HepG2 (cell line): Measurements from ENCODE around the gene SNAPC3. TPM values are rescaled to one million over a fixed set of nuclear protein-coding genes. Genes with fewer than 3 reads are reported as not detected.

Source experiments
- HDAC2 ChIP-seq: sonication (generic); formaldehyde crosslinking; IDR thresholded peaks from 2 replicates; pipeline ENCODE4 v1.4.0; 2020; ENCODE audit warnings: missing genetic modification reagents
- MED8 ChIP-seq: sonication (generic); formaldehyde crosslinking; IDR thresholded peaks from 2 replicates; pipeline ENCODE4 v1.8.1; 2023; ENCODE audit warnings: mild to moderate bottlenecking, missing genetic modification reagents; ENCODE audit not compliant: insufficient replicate concordance
- NCOA5 ChIP-seq: sonication (generic); formaldehyde crosslinking; IDR thresholded peaks from 2 replicates; pipeline ENCODE4 v1.4.0; 2020; ENCODE audit warnings: missing genetic modification reagents
- NFIC ChIP-seq: IDR thresholded peaks from 2 replicates; pipeline ENCODE4 v1.6.1; 2012; ENCODE audit warnings: mild to moderate bottlenecking, low read length, inconsistent platforms
- SIX1 ChIP-seq: sonication (generic); formaldehyde crosslinking; IDR thresholded peaks from 2 replicates; pipeline ENCODE4 v1.4.0; 2020; ENCODE audit warnings: missing genetic modification reagents, borderline replicate concordance
- SRSF4 ChIP-seq: fragments of 200-400 bp; formaldehyde crosslinking; IDR thresholded peaks from one replicate; pipeline ENCODE4 v1.6.1; 2018; ENCODE audit warnings: mild to moderate bottlenecking, low read depth, low read length, moderate library complexity; ENCODE audit not compliant: poor library complexity, severe bottlenecking
- U2AF2 ChIP-seq: fragments of 200-400 bp; formaldehyde crosslinking; IDR thresholded peaks from 2 replicates; pipeline ENCODE4 v1.6.1; 2017; ENCODE audit warnings: low read depth, mild to moderate bottlenecking, low read length
- ZNF382 ChIP-seq: sonication (generic); formaldehyde crosslinking; IDR thresholded peaks from 2 replicates; pipeline ENCODE4 v1.5.0; 2020; ENCODE audit warnings: missing genetic modification reagents, mild to moderate bottlenecking, borderline replicate concordance
- ZNF530 ChIP-seq: sonication (generic); formaldehyde crosslinking; IDR thresholded peaks from 2 replicates; pipeline ENCODE4 v1.5.0; 2020; ENCODE audit warnings: low read depth, mild to moderate bottlenecking, missing genetic modification reagents
- ZNF615 ChIP-seq: sonication (generic); formaldehyde crosslinking; IDR thresholded peaks from 2 replicates; pipeline ENCODE4 v1.5.0; 2020; ENCODE audit warnings: mild to moderate bottlenecking, missing genetic modification reagents, borderline replicate concordance
- ZNF839 ChIP-seq: sonication (generic); formaldehyde crosslinking; IDR thresholded peaks from 2 replicates; pipeline ENCODE4 v1.4.0; 2020; ENCODE audit warnings: missing genetic modification reagents, mild to moderate bottlenecking, borderline replicate concordance
- polyA plus RNA-seq, 8 experiments: library from polyadenylated mRNA; depleted of rRNA in 3 of 8; stranded (reverse) in 7 of 8; unstranded in 1 of 8; fragments of >200 nt; fragmentation: Illumina TruSeq in 4 of 8; extraction: Trizol in 4 of 8; gene quantifications; 2 replicates each; pipeline versions ENCODE4 v1.2.1 to v1.2.3, GENCODE V29; 2011 to 2016; ENCODE audit warnings: low read depth in 4 of 8, missing spikeins in 1 of 8, mixed read lengths in 1 of 8; ENCODE audit not compliant: insufficient read depth in 1 of 8
- total RNA-seq, 5 experiments: library from RNA; depleted of rRNA; stranded (reverse); fragments of >200 nt; fragmentation: Illumina TruSeq; extraction: Trizol; gene quantifications; 2 replicates each; pipeline ENCODE4 v1.2.3, GENCODE V29; 2016; ENCODE audit warnings: low read depth in 1 of 5
- TF ChIP-seq, protein P1 (sequence below): sonication (generic); formaldehyde crosslinking; IDR thresholded peaks from 2 replicates; pipeline ENCODE4 v1.4.0; 2020; ENCODE audit warnings: missing genetic modification reagents, borderline replicate concordance
- TF ChIP-seq, protein P2 (sequence below): sonication (generic); formaldehyde crosslinking; IDR thresholded peaks from 2 replicates; pipeline ENCODE4 v1.5.1; 2020; ENCODE audit warnings: missing genetic modification reagents, mild to moderate bottlenecking, borderline replicate concordance
- TF ChIP-seq, protein P3 (sequence below): sonication (generic); formaldehyde crosslinking; IDR thresholded peaks from 2 replicates; pipeline ENCODE4 v1.9.0; 2021; ENCODE audit warnings: missing genetic modification reagents, borderline replicate concordance
- TF ChIP-seq, protein P4 (sequence below): sonication (generic); formaldehyde crosslinking; IDR thresholded peaks from 2 replicates; pipeline ENCODE4 v1.4.0; 2020; ENCODE audit warnings: mild to moderate bottlenecking, missing genetic modification reagents

SNAPC3 gene
- total and polyA plus RNA-seq, 2 of the 13 experiments (the other 11 are each of a cell fraction or from before 2014, with no cell fraction given) = 25.6 to 26.0 TPM

DNA sequence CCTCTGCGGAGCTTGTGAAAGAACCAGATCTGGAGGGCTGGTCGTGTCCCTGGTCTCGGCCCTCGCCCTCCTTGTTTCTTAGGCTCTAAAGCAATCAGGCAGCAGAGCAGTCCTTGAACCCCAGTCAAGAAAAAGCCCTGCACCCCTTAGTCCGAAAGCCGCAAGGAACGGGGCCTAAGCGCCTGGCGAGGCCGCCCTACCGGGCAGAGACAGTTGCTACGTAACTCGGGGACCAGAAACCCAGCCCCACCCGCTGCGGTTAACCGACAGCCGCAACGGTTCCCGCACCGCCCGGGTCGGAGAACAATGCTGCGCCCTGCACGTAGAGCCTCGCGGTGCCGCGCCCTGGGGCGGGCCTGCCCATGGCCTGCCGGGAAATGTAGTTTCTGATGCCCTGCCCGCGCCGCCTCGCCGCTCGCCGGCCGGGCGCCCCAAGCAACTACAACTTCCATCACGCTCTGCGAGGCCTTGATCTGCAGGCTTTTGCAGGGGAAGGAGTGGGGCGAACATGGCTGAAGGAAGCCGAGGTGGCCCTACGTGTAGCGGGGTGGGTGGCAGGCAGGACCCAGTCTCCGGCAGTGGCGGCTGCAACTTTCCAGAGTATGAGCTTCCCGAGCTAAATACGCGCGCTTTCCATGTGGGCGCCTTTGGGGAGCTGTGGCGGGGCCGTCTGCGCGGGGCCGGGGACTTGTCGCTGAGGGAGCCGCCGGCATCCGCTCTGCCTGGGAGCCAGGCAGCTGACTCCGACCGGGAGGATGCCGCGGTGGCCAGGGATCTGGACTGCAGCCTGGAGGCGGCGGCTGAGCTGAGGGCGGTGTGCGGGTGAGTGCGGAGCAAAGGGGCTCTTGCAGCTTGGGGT lies at the start of gene SNAPC3 (continued):
- TF ChIP-seq, protein P1, sequence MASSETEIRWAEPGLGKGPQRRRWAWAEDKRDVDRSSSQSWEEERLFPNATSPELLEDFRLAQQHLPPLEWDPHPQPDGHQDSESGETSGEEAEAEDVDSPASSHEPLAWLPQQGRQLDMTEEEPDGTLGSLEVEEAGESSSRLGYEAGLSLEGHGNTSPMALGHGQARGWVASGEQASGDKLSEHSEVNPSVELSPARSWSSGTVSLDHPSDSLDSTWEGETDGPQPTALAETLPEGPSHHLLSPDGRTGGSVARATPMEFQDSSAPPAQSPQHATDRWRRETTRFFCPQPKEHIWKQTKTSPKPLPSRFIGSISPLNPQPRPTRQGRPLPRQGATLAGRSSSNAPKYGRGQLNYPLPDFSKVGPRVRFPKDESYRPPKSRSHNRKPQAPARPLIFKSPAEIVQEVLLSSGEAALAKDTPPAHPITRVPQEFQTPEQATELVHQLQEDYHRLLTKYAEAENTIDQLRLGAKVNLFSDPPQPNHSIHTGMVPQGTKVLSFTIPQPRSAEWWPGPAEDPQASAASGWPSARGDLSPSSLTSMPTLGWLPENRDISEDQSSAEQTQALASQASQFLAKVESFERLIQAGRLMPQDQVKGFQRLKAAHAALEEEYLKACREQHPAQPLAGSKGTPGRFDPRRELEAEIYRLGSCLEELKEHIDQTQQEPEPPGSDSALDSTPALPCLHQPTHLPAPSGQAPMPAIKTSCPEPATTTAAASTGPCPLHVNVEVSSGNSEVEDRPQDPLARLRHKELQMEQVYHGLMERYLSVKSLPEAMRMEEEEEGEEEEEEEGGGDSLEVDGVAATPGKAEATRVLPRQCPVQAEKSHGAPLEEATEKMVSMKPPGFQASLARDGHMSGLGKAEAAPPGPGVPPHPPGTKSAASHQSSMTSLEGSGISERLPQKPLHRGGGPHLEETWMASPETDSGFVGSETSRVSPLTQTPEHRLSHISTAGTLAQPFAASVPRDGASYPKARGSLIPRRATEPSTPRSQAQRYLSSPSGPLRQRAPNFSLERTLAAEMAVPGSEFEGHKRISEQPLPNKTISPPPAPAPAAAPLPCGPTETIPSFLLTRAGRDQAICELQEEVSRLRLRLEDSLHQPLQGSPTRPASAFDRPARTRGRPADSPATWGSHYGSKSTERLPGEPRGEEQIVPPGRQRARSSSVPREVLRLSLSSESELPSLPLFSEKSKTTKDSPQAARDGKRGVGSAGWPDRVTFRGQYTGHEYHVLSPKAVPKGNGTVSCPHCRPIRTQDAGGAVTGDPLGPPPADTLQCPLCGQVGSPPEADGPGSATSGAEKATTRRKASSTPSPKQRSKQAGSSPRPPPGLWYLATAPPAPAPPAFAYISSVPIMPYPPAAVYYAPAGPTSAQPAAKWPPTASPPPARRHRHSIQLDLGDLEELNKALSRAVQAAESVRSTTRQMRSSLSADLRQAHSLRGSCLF (CRISPR knock-in tag) = no peak
- no peak for TF ChIP-seq ZNF530
- no peak for TF ChIP-seq SIX1 (CRISPR knock-in tag)
- TF ChIP-seq, protein P2, sequence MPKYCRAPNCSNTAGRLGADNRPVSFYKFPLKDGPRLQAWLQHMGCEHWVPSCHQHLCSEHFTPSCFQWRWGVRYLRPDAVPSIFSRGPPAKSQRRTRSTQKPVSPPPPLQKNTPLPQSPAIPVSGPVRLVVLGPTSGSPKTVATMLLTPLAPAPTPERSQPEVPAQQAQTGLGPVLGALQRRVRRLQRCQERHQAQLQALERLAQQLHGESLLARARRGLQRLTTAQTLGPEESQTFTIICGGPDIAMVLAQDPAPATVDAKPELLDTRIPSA = no peak
- TF ChIP-seq SRSF4 = no peak
- TF ChIP-seq NCOA5 (CRISPR knock-in tag) = no peak
- TF ChIP-seq U2AF2 = no peak
- no peak for TF ChIP-seq ZNF615 (CRISPR knock-in tag)
- TF ChIP-seq, protein P3, sequence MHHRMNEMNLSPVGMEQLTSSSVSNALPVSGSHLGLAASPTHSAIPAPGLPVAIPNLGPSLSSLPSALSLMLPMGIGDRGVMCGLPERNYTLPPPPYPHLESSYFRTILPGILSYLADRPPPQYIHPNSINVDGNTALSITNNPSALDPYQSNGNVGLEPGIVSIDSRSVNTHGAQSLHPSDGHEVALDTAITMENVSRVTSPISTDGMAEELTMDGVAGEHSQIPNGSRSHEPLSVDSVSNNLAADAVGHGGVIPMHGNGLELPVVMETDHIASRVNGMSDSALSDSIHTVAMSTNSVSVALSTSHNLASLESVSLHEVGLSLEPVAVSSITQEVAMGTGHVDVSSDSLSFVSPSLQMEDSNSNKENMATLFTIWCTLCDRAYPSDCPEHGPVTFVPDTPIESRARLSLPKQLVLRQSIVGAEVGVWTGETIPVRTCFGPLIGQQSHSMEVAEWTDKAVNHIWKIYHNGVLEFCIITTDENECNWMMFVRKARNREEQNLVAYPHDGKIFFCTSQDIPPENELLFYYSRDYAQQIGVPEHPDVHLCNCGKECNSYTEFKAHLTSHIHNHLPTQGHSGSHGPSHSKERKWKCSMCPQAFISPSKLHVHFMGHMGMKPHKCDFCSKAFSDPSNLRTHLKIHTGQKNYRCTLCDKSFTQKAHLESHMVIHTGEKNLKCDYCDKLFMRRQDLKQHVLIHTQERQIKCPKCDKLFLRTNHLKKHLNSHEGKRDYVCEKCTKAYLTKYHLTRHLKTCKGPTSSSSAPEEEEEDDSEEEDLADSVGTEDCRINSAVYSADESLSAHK (CRISPR knock-in tag) = no peak
- TF ChIP-seq MED8 (CRISPR knock-in tag) = peak; percentile 87
- peak; percentile 67 for TF ChIP-seq HDAC2 (CRISPR knock-in tag)
- no peak for TF ChIP-seq ZNF382
- TF ChIP-seq, protein P4, sequence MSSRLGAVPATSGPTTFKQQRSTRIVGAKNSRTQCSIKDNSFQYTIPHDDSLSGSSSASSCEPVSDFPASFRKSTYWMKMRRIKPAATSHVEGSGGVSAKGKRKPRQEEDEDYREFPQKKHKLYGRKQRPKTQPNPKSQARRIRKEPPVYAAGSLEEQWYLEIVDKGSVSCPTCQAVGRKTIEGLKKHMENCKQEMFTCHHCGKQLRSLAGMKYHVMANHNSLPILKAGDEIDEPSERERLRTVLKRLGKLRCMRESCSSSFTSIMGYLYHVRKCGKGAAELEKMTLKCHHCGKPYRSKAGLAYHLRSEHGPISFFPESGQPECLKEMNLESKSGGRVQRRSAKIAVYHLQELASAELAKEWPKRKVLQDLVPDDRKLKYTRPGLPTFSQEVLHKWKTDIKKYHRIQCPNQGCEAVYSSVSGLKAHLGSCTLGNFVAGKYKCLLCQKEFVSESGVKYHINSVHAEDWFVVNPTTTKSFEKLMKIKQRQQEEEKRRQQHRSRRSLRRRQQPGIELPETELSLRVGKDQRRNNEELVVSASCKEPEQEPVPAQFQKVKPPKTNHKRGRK = no peak
- TF ChIP-seq NFIC = no peak
- no peak for TF ChIP-seq ZNF839 (CRISPR knock-in tag)
